AG04449 (cell line): ENCODE data around the gene IFNL4.
"Not testable (repeated sequence)": the region's sequence is repeated elsewhere in the genome, so short reads cannot be mapped to it uniquely, and the experiment has no call there.

ENCODE experiments used
- CTCF ChIA-PET: fragments of 350-600 bp; formaldehyde crosslinking; extraction: SDS; loops from one replicate; lab custom pipeline; 2021; ENCODE audit warnings: antibody characterized with exemption; lab: Yijun Ruan, JAX
- POLR2A ChIA-PET: fragments of 400-600, 350-600 bp; formaldehyde crosslinking; extraction: SDS; loops from one replicate; lab custom pipeline; 2020; ENCODE audit warnings: antibody characterized with exemption, inconsistent platforms; lab: Yijun Ruan, JAX
- DNase-seq: peaks from one replicate; pipeline ENCODE4 v3.0.0-alpha.2; 2010; ENCODE audit warnings: low read depth, low spot score
- H3K4me3 ChIP-seq: 2 replicates; pipeline ENCODE4 v1.5.1; 2011; ENCODE audit warnings: low read depth, mild to moderate bottlenecking, control low read depth, low read length
- TF ChIP-seq, protein P1 (sequence below): IDR thresholded peaks from one replicate; pipeline ENCODE4 v1.5.1; 2011; ENCODE audit warnings: mild to moderate bottlenecking, moderate library complexity, low read length, control low read depth, inconsistent platforms; ENCODE audit not compliant: insufficient read depth; ENCODE audit errors: missing control alignments

IFNL4 gene

DNA sequence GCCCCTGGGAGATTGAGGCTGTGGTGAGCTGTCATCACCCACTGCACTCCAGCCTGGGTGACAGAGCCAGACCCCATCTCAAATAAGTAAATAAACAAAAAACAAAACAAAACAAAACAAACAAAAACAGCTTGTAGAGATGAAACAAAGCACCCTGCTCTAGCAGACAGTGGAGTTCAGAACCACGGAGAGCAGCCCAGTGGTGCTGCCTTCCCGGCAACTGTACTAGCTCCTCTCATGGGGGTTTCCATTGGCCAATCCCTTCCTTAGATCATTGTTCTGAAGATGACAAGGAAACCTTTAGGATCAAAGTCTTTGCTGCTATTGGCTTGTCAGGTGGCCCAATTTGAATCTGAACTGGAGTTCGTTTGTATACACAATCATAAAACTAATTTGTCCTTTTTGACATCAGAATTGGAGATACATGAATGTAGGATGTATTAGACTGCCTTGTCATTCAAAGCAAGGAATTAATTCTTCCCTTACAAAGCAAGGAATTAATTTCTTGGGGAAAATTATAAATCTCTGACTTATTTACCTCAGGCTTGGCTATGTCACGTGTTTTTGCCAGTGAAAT is 24.9 kb downstream of the IFNL4 start:
- no peak for DNase-seq
- H3K4me3 ChIP-seq: no peak overlapping the region
- ChIA-PET CTCF (no interaction called here), POLR2A (no interaction called here)
- TF ChIP-seq, protein P1, sequence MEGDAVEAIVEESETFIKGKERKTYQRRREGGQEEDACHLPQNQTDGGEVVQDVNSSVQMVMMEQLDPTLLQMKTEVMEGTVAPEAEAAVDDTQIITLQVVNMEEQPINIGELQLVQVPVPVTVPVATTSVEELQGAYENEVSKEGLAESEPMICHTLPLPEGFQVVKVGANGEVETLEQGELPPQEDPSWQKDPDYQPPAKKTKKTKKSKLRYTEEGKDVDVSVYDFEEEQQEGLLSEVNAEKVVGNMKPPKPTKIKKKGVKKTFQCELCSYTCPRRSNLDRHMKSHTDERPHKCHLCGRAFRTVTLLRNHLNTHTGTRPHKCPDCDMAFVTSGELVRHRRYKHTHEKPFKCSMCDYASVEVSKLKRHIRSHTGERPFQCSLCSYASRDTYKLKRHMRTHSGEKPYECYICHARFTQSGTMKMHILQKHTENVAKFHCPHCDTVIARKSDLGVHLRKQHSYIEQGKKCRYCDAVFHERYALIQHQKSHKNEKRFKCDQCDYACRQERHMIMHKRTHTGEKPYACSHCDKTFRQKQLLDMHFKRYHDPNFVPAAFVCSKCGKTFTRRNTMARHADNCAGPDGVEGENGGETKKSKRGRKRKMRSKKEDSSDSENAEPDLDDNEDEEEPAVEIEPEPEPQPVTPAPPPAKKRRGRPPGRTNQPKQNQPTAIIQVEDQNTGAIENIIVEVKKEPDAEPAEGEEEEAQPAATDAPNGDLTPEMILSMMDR: no peak

DNA sequence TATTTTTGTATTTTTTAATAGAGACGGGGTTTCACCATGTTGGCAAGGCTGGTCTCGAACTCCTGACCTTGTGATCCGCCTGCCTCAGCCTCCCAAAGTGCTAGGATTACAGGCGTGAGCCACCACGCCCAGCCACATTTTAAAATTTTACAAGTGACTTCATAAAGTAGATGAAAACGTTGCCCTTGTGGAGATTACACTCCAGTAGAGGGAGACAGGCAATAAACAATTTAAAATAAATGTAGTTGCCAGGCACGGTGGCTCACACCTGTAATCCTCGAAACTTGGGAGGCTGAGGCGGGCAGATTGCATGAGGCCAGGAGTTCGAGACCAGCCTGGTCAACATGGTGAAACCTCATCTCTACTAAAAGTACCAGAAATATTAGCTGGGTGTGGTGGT is 29.5 kb downstream of the IFNL4 start:
- CTCF ChIA-PET, POLR2A ChIA-PET, H3K4me3 ChIP-seq, DNase-seq: not testable (repeated sequence)

DNA sequence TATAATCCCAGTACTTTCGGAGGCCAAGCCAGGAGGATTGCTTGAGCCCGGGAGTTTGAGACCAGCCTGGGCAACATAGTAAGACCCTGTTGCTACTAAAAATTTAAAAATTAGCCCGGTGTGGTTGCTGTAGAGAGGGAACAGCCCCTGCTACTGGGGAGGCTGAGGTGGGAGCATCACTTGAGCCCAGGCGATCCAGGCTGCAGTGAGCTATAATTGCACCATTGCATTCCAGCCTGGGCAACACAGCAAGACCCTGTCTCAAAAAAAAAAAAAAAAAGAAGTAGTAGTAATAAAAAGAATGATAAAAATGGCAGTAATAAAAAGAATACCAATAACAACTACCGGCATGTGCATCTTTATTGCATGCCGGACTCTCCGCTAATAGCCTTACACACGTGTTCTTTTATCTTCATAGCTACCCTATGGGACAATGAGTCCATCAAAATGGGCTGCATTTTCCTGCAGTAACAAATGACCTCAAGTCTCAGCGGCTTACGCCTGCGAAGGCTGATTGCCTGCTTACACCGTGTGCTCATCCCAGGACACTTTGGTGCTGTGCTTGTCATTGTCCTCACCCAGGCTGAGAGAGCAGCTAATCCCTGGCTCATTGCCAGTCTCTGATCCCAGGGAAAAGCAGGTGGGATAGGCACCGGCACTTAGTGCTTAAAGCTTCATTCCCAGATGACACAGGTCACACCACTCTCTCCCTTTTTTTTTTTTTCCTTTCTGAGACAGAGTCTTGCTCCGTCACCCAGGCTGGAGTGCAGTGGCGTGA is 30.2 kb downstream of the IFNL4 start:
- ChIA-PET POLR2A (no interaction called here), CTCF (no interaction called here)
- no peak for DNase-seq
- TF ChIP-seq, protein P1: no peak
- H3K4me3 ChIP-seq: no peak overlapping the region

DNA sequence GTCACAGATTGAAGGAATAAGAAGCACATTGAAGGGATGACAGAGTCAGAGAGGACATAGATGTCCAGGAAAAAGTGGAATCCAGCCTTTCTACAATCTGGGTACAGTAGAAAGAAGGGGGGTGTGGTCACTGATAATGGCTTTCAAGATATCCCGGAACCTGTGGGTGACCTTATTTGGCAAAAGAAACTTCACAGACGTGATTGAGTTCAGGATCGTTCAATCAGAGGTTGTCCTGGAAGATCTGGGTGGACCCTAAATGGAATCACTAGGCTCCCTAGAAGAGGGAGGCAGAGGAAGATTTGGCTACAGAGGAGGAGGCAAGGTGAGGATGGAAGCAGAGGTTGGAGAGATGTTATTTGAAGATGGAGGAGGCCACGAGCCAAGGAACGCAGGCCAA is 31.6 kb downstream of the IFNL4 start:
- POLR2A ChIA-PET: no interaction called here
- DNase-seq: no peak
- TF ChIP-seq, protein P1: no peak
- H3K4me3 ChIP-seq: no peak overlapping the region
- CTCF ChIA-PET: no interaction called here

DNA sequence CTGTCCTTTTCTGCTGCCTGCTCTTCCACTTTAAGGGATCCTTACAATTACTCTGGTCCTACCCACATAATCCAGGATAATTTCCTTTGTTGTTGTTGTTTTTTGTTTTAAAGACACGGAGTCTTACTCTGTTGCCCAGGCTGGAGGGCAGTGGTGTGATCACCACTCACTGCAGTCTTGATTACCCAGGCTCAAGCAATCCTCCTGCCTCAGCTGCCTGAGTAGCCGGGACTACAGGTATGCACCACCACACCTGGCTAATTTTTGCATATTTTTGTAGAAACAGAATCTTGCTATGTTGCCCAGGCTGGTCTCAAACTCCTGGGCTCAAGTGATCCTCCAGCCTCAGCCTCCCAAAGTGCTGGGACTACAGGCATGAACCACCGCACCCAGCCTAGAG is 33.3 kb downstream of the IFNL4 start:
- H3K4me3 ChIP-seq, POLR2A ChIA-PET: not testable (repeated sequence)
- CTCF ChIA-PET: interaction anchor here (1.5 to 1.6 kb wide), 2 partner anchors 28 to 112 kb away, joined by 3 to 4 read pairs; no protein-coding TSS in a partner anchor

DNA sequence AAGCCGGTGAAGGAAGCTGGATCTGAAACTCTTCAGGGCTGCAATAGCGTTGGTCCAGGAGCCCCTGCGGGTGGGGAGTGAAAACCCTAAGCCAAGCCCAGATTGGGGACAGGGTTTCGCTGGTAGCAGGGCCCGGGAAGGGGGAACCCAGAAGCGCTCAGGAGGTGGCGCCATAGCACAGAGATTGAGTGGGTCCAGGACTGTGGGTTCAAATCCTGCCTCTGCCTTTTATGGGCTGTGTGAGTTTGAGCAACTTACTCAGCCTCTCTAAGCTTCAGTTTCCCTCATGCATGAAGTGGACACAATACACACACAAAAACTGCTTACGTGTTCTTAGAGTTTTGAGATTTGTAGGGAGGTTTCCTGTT is 36.3 kb downstream of the IFNL4 start:
- TF ChIP-seq, protein P1: peak; percentile 16
- no peak overlapping the region for H3K4me3 ChIP-seq
- CTCF ChIA-PET: interaction anchor here (2.4 kb wide), 1 partner anchor 116 kb away, joined by 9 read pairs; no protein-coding TSS in a partner anchor
- POLR2A ChIA-PET: no interaction called here
- no peak for DNase-seq

More for the DNA sequence above, 33.3 kb downstream of the IFNL4 start:
- DNase-seq: not testable (repeated sequence)

DNA sequence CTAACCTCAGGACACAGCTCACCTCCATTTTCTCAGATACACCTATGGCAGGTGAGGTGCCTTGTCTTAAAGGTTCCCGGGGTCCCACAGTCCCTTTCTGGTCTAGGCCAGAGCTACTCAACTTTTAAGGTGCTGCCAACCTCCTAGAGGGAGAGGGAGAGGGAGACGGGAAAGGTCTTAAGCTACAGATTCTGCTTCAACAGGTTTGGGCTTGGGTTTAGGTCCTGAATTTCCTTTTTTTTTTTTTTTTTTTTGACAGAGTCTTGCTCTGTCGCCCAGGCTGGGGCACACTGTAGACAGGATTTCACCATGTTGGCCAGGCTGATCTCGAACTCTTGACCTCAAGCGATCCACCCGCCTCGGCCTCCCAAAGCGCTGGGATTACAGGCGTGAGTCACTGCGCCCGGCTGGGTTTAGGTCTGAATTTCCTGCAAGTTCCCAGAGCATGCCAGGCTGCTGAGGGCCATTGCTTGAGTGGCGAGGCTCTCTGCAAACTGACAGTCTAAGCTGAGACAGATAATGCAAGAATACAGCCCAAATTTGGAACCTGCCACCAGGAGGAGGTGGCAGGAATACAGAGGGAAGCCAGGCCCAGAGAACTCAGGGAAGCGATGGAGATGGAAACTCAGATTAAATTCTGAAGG is 36.8 kb downstream of the IFNL4 start:
- DNase-seq: no peak
- POLR2A ChIA-PET: no interaction called here
- CTCF ChIA-PET: interaction anchor here (2.4 kb wide), 1 partner anchor 116 kb away, joined by 9 read pairs; no protein-coding TSS in a partner anchor
- H3K4me3 ChIP-seq: no peak overlapping the region
- TF ChIP-seq, protein P1: no peak
